GM19468 (cell line): Measurements from ENCODE around the gene PSAT1.

Experiments
- ATAC-seq: cut with Tn5 transposase; IDR thresholded peaks from one replicate; pipeline ENCODE4 v1.9.1; 2021; ENCODE audit warnings: mild to moderate bottlenecking, moderate library complexity, moderate number of reproducible peaks; ENCODE audit not compliant: unreplicated experiment; ENCODE audit errors: extremely low read depth

PSAT1 gene

DNA sequence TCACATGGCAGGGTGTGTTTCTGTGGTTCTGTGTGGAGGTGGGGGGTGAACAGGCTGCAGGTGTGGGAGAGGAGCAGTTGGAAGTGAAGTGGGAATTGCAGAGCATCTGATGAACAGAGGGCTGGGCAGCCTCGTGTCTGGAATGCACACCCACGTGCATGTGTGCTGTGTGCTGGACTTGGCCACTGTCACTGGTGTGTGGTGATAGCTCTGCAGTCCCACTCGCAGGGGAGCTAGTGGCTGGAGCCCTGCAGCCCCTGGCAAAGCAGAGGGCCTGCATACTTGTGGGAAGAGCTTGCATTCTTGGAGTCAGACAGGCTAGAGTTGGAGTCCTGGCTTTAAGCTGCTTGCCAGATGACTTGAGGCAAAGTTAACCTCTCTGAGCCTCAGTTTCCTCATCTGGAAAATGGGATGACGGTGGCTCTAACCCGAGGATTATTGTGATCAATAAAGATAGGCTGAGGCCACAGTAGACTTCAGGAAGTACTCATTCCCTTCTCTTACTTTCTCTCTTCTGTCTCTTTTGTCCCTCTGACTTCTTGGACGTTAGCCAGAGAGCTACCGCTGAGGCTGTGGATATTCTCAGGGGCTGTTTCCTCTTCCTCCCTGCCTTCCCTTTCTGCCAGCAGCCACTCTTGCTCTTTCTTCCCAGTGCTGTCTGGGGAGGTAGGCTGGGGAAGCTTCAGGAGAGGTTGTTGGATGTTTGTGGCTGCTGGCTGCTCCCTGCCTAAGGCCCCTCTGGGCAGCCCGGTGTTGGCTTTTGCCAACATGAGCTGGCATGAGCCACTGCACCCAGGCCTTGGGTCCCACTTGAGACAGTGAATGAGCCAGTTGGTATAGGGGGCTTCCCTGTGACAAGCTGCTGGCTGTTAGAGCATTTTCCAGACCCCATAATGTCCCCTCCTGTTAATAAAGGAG, 18.3 kb downstream of the PSAT1 start:
- no peak for ATAC-seq

DNA sequence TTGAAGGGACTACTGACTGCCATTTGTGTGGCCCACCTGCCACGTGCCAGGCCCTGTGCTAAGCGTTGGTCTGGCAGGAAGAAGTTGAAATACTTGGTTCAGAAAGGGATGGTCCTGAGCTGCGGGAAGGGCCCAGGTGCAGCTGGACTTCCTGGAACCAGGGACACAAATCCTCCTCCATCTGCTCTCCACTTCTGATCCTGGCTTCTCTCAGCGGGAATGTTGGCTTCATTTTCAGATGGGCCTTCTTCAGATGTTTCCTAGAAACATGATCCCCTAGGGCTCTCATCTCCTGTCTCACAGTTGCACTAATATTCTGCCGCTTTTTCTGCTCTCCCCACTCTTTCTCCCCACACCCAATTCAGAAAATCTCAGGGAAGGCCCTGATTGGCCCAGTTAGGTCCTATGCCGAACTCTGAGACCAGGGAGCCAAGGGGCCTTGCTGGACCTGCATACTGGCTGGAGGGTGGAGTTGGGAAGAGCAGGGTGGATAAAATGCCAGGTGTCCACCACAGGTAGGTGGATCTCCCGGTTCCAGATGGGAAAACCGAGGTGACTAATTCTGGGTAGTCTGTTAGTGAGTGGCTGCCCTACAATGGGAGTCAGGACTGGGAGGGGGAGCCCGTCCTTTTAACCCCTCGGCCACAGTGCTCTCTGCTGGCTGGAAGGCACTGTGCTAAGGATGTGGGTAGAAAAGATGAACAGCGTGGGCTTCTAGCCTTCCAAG, 19.4 kb downstream of the PSAT1 start:
- no peak for ATAC-seq

DNA sequence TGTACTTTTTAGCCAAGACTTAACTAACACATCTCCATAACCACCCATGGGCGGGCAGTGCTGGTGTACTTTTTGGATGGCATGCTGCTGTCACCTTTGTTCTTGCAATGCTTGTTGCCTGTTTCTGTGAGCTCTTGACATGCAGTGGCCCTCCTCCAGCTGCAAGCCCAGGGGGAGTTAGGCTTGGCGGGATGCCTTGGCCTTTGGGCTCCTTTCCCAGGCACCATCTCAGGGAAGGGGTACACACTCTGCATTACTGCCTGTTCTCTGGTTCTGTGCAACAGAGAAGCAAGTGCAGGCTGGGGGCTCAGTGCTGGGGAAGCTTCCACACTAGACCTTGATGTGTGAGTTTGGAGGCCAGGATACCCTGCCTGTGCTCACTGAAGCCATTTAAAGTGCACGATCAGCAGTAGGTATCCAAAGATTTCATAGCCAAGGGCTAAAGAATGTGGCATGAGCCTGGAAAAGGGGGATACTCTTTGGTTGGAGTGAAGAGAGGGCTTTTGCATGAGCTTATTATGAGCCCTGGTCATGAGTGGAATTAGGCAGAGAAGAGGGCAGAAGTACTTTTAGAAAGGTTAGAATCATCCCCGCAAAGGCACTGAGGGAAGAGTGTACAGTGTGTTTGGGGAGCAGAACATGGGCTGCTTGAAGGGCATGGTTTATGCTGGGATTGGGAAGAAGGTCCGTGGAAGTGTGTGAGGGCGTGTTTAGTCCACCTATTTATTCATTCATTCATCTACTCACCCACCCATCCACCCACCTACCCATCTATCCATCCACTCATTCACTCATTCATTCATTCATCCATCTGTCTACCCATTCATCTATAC, 22.5 kb downstream of the PSAT1 start:
- no peak for ATAC-seq

DNA sequence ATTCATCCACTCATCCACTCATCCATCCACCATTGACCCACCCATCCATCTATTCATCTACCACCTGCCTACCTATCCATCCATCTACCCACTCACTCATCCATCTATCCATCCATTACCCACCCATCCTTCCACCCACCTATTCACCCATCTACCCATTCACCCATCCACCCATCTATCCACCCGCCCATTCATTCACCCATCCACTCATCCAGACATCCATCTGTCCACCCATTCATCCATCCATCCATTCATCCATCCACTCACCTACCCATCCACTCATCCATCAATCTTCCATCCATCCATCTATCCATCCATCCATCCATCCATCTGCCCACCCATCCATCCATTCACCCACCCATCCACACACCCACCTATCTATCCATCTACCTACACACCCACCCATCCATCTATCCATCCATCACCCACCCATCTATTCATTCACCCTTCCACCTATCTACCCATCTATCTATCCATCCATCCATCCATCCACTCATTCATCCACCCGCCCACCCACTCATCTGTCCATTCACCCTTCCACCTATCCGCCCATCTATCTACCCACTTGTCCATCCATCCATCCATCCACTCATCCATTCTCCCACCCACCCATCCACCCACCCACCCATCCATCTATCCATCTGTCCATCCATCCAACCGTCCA, 23.2 kb downstream of the PSAT1 start:
- no peak for ATAC-seq

DNA sequence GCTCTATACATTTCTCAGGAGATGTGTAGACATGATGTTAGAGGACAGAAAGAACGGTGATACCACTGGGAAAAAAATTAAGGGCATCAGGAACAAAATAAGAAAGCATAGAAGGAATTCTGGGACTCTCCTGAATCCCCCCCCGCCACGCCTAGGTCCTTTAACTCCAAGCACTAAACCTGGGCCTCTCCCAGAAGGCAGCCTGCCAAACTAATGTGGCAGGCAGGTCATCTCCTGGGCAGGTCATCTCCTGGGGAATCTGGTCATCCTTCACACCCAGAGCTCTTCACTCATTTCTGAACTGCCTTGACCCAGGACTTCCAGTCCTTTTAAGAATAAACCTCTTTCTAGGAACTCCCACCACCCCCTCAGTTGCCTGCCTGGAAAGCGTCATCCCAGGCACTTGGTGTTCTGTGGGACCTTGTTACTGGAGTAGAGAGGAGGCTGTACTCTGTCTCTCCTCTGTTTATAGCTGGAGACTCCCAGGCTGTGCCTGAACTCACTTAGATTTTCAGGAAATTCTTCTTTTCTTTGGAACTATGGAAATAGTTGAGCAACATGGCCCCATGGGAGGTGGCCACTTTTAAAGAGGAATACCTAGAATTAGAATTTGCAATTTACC, 24.1 kb downstream of the PSAT1 start:
- no peak for ATAC-seq

DNA sequence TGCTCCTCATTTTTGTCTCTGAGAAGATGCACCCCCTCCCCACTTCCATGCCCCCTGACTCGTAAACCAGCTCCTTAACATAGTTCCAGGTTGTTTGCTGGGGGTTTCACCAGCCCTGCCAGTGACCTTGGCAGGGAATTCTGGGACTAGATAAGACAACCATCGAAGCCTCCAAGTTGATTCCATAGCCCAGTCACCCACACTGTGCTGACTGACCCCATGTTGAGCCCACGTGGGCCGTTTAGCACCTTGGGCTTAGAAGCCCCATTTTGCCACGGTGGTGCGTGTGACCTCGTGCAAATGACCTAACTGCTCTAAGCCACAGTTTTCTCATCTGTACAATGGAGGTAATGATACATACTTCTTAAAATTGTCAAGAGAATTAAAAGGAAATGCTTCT, 24.6 kb downstream of the PSAT1 start:
- ATAC-seq, result no peak

DNA sequence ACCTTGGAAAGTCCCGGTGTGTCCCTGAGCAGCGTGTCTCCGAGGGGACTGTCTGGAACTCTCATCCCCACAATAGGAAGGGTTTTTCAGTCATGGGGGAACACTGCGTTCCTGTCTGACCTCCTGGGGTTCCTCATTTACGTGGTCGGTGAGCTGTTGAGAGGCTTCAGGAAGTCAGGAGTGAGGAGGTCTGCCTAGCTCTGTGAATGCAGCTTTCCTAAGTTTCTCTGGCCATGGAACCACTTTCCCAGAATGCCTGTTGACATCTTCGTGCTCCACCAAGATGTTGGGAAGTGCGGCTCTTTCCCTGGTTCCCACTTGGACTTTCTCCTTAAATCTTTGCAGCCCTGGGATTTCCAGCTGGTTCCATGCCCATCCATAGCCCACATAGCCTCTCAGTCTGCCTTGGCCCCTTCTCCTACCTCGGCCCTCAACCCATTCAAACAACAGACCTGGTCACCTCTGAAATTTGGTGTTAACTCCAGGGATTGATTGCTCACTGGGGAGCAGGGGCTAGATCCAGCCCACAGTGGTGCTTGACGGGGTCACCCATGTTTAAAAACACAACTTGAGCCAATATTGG, 27.2 kb downstream of the PSAT1 start:
- ATAC-seq, result no peak

DNA sequence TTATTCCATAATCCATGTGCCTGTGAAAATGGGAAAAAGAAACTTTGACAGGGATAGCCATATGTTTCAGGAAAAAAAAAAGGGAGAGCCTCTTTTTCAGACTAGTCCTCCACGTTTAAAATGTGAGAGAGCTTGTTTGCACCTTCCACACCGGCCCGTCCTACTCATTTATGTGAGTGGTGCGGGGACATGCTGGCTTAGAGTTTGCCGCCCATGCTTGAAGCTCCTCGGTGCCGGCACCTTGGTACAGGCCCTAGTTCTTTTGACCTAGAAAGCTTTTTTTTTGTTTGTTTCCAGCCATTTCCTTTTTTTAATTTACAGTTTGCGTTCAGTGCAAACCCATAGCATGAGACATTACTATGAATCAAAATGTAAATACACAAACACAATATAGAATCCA, 27.8 kb downstream of the PSAT1 start:
- no peak for ATAC-seq

DNA sequence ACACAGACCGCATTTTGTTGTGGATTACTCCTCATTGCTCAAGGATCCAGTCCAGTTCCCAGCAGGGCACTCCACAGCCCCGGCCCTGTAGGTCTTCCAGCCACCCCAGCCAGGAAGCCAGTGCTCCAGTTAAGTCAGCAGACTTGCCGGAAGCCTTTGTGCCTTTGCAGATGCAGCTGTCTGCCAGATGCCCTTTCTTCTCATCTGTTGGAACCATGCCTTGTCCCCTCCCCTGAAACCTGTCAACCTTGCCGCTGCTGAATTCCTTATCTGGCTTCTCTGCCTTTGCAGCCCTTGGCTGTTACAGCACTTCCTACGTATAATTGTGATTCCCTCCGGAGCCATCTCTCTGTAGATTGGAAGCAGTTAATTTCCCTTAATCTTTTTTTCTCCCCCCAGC, 28.4 kb downstream of the PSAT1 start:
- no peak for ATAC-seq

DNA sequence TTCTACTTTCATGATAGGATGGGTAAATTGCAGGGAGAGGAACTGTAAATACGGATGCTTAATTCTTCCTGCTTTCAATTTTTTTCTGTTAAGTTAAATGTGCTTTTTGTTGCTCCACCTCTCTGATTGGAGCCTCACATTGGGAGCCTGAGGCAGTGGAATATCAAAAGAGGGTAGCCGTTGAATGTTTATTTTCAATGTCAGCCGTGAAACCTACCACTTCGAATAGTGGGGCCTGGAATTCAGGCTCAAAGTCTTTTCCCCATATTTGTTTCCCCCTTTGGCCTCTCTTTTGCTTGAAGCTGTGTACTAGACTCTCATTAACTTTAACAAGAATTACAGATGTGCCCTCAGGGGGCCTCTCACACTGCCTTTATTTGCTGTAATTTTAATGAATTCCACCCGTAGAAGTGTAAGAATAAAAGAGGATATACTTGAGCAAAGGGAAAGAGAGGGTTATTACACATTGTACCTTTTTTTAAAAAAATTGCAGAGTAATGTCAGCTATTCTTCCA, 29.0 kb downstream of the PSAT1 start:
- no peak for ATAC-seq

DNA sequence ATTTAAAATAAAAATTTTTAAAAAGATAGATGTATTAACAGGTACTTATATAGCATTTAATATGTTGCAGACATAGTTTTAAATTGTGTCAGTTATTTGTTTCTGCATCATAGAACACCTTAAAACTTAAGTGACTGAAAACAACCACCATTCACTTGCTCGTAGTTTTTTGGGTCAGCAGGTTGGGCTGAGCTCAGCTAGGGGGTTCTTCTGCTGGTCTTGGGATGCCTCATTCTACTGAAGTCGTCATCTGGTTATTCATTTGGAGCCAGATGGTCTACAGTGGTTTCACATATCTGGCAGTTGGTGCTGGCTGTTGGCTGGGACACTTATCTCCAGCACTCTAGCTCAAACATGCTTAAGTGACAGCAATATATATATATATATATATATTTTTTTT, 29.6 kb downstream of the PSAT1 start:
- no peak for ATAC-seq

DNA sequence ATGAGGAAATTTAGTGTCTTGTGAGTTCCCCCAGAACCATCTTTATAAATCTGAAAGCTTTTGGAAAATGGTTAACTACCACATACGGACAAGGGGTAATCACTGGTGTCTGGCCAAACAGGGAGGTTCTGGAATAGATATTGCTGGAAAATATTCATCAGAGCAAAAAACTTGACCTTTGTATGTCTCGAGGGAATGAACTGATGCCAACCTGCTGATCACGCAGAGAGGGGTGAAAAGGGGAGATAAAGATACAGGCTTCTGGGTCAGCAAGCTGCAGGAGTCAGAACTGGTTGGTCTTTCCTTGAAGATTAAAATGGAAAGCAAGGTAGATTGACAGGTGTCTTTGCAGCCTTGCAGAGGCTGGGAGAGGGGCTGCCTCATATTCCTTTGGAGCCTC, 35.5 kb downstream of the PSAT1 start:
- ATAC-seq, result no peak

DNA sequence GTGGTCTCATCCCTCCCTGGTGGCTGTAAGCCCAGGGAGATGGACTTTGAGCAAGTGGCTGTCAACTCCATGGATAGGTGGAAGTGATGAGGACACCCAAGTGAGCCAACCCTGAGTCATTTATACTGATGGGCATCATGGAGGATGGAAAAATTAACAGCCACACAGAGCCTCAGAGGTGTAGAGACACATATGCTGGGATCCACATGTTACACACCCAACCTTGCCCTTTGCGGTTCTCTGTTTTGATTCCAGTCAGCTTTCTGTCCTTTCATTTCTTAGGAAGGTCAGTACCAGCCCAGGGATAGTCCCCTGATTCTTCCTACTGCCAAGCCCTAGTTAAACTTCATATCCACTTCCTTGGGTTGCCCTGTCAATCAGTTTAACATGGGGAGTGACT, 51.9 kb downstream of the PSAT1 start:
- ATAC-seq, result no peak

DNA sequence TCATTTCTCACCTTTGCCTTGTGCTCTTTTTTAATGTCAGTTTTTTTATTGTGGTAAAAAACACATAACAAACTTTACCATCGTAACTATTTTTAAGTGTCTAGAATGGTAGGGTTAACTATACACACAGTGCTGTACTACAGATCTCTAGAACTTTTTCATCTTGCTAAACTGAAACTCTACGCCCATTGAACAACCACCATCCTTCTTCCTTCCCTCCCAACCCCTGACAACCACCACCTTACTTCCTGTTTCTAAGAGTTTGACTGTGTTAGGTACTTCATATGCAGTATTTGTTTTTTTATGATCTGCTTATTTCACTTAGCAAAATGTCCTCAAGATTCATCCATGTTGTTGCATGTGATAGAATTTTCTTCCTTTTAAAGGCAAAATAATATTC, 54.9 kb downstream of the PSAT1 start:
- ATAC-seq, result peak; percentile 56

DNA sequence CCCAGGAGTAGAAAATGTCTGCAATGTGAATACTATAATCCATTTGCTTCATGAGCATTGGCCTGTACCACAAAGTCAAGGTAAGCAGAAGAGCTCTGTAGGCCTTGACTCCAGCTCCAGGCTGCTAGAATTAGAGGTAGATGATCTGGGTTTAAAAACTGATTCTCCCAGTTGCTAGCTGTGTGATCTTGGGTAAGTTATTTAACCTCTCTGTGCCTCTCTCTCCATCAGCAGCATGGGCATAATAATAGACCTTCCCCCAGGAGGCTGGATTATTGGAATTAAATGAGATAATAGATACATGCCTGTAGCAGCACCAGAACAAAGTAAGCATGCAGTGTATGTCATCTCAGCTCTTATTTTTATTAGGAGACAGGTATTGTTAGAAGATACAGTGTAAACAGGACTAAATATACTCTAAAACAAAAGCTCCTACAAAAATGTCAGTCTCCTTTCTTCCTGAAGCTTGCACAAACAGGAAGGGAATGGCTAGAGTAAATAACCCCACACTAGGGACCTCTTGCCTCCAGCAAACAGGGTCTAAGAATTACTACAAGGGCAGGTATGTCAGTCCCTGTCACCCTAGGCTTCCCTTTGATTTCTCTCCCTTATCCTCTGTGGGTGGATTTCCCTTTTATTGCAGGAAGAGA, 57.5 kb downstream of the PSAT1 start:
- no peak for ATAC-seq

DNA sequence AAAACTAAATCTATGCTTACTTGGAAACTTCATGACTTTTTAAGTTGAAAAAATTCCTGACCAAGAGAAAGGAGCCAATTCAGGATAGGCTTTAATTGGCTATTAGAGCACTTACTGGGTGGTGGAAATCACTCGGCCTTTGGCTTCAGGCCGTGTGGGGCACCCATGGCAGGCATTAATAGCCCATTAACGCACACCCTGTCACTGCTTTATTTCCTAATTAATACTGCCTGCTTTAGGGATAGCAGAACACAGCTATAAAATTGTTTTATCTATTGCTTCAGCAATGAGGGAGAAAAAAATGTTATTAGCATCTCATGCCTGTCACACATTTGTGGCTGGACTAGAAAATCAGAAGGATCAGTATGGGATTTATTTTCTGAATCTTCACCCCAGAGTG, 58.1 kb downstream of the PSAT1 start:
- no peak for ATAC-seq

DNA sequence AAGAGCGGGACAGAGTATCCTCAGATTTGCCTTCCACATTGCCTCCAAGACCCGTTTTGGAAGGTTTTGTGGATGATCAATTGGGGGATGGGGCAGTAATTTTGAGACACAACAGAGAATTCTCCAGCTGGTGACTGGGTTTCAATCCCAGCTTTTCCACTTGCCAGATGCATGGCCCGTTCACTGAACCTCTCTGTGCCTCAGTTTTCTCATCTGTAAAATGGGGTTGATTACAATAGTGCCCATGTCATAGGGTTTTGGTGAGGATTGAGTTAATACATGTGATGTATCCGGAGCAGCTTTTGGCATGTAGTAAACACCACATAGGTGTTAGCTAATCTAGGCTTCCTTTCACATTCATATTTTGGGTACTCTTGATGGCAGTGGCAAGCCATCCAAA, 59.7 kb downstream of the PSAT1 start:
- no peak for ATAC-seq

DNA sequence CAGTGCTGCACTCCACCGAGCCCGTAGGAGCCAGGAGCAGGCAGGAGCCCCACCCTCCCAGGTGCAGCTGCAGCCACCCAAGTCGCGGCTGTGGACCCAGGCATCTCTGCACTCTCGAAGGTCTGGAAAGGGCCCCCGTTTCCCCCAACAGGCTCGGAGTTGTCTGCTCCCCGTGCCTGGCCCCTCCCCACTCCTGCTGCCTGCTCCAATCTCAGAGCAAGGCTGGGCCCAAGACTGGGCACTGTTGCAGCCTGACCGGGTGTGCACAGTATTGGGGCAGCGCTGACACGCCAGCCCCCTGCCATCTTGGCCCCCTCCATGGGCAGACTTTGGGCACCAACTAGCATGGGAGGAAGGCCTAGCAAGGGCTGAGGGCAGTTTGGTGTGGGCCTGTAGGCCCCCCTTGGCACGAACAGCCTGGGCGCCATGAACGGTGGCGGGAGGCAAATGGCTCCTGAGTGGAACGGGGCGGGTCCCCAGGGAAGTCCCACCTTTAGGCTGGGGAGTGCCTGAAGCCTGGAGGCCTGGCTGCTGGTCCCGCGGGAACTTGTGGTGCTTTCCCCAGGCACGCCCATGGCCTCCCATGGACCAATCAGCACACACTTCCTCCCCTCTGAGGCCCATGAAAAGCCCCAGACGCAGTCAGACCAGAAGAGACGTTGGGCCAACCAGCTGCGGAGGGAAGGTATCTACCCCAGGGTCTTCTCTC, 60.4 kb downstream of the PSAT1 start:
- ATAC-seq, result no peak
